HG02870 (cell line): ENCODE measurements around the gene MORN1.

Source experiments
- ATAC-seq: cut with Tn5 transposase; IDR thresholded peaks from one replicate; pipeline ENCODE4 v1.9.1; 2021; ENCODE audit warnings: mild to moderate bottlenecking, moderate library complexity; ENCODE audit not compliant: unreplicated experiment

Gene MORN1

GRCh38 chr1:2422523-2422922, 31.2 kb upstream of the MORN1 start:
- ATAC-seq = no peak

GRCh38 chr1:2419416-2419815, 28.1 kb upstream of the MORN1 start:
- no peak for ATAC-seq

- ATAC-seq = no peak
Measured at GRCh38 chr1:2418791-2419320, 27.5 kb upstream of the MORN1 start.

- no peak for ATAC-seq
Measured at GRCh38 chr1:2417833-2418225, 26.5 kb upstream of the MORN1 start.

GRCh38 chr1:2417083-2417832, 25.9 kb upstream of the MORN1 start:
- ATAC-seq = no peak

- no peak for ATAC-seq
Measured at GRCh38 chr1:2416403-2416802, 25.0 kb upstream of the MORN1 start.

- ATAC-seq = no peak
Measured at GRCh38 chr1:2415801-2416208, 24.5 kb upstream of the MORN1 start.

GRCh38 chr1:2415337-2415736, 24.0 kb upstream of the MORN1 start:
- ATAC-seq = no peak

GRCh38 chr1:2414297-2414958, 23.1 kb upstream of the MORN1 start:
- ATAC-seq = no peak

- ATAC-seq = no peak
Measured at GRCh38 chr1:2413495-2414296, 22.3 kb upstream of the MORN1 start.

GRCh38 chr1:2412773-2413494, 21.6 kb upstream of the MORN1 start:
- peak; percentile 14 for ATAC-seq

- peak; percentile 75 for ATAC-seq
Measured at GRCh38 chr1:2412395-2412772, 21.0 kb upstream of the MORN1 start, which contains the start of gene PEX10. Gene PEX10, minus strand, starts transcription at chr1:2412564. Its CDS starts 62 bp downstream, at chr1:2412502.

GRCh38 chr1:2411801-2412394, 20.5 kb upstream of the MORN1 start:
- ATAC-seq = peak; percentile 10

- no peak for ATAC-seq
Measured at GRCh38 chr1:2409745-2410144, 18.4 kb upstream of the MORN1 start.

GRCh38 chr1:2408859-2409276, 17.5 kb upstream of the MORN1 start:
- no peak for ATAC-seq

GRCh38 chr1:2408456-2408855, 17.1 kb upstream of the MORN1 start:
- ATAC-seq = no peak

GRCh38 chr1:2407991-2408275, 16.6 kb upstream of the MORN1 start:
- no peak for ATAC-seq

GRCh38 chr1:2407166-2407990, 16.0 kb upstream of the MORN1 start:
- ATAC-seq = no peak

- no peak for ATAC-seq
Measured at GRCh38 chr1:2406451-2407041, 15.2 kb upstream of the MORN1 start.
